GM12875 (cell line): ENCODE results near the gene NRTN.

Source experiments
- H3K4me3 ChIP-seq: one replicate; pipeline ENCODE4 v1.5.1; 2011; ENCODE audit warnings: low read depth, low read length, control low read depth
- TF ChIP-seq, protein P1 (sequence below): IDR thresholded peaks from 2 replicates; pipeline ENCODE4 v1.5.1; 2011; ENCODE audit warnings: low read depth, mild to moderate bottlenecking, control low read depth, inconsistent platforms, low read length, moderate library complexity, borderline replicate concordance; ENCODE audit not compliant: insufficient read depth

Gene NRTN

GRCh38 chr19:5857203-5858081, 52.6 kb downstream of the NRTN start:
- H3K4me3 ChIP-seq: no peak overlapping the region

DNA sequence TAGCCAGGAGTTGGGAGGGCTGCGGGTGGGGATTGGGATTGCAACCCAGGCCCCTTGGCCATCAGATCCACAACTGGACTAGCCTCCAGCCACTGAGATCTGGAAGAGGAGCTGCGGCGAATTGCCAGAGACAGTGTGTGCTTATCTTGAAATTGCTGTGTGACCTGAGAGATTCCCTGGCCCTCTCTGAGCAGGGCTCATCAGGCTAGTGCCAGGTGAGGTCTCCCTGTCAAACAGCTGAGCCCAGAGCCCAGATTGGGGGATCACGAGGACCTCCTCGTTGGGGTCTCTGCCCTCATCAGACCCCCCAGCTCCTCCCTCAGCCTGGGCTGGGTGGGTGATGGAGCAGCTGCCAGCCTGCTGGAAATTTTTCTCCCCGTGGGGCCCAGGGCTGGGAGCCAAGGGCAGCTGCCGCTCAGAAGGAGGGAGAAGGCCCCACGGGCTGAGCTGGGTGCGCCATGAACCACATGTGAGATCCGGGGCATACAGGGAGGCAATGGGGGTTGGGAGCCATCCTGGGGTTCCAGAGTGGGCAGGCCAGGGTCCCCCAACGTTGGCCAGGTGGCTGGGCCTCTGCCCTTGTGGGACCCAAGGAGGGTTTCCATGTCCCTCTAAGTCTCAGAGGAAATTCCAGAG, 58.3 kb downstream of the NRTN start:
- H3K4me3 ChIP-seq: no peak overlapping the region
- TF ChIP-seq, protein P1, sequence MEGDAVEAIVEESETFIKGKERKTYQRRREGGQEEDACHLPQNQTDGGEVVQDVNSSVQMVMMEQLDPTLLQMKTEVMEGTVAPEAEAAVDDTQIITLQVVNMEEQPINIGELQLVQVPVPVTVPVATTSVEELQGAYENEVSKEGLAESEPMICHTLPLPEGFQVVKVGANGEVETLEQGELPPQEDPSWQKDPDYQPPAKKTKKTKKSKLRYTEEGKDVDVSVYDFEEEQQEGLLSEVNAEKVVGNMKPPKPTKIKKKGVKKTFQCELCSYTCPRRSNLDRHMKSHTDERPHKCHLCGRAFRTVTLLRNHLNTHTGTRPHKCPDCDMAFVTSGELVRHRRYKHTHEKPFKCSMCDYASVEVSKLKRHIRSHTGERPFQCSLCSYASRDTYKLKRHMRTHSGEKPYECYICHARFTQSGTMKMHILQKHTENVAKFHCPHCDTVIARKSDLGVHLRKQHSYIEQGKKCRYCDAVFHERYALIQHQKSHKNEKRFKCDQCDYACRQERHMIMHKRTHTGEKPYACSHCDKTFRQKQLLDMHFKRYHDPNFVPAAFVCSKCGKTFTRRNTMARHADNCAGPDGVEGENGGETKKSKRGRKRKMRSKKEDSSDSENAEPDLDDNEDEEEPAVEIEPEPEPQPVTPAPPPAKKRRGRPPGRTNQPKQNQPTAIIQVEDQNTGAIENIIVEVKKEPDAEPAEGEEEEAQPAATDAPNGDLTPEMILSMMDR: no peak

More at GRCh38 chr19:5857203-5858081, 52.6 kb downstream of the NRTN start:
- TF ChIP-seq, protein P1: no peak

DNA sequence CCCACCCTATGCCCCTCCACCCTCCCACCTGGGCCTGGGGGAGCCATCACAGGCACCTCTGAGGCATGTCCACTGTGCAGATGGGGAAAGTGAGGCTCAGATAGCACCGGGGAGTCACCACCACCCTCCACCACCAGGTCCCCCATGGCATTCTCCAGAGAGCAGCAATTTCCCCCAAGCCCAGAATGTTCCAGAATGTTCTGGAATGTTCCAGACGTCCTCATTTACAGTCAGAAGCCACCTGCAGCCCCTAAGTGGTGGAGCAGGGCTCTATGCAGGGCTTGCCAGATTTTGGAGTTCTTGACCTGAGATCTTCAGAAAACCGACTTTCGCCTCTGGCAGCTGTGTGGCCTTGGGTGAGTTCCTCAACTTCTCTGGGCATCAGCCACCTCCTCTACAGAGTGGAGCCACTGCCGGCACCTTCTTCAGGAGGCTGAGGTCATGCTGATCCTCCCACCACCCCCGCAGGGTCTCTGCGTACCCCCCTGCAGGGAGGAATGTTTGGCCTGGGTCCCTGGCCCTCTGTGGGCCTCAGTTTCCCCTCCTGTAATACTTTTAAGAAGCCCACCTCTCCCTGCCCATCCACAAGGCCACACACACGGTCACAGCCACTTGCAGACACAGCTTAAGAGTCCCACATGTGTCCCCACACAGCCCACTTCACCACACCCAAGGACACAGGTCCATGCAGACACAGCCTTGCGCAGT, 59.3 kb downstream of the NRTN start:
- TF ChIP-seq, protein P1: no peak

GRCh38 chr19:5864725-5865486, 60.0 kb downstream of the NRTN start:
- no peak overlapping the region for H3K4me3 ChIP-seq
- TF ChIP-seq, protein P1: no peak

More for the DNA sequence above, 59.3 kb downstream of the NRTN start:
- no peak overlapping the region for H3K4me3 ChIP-seq

DNA sequence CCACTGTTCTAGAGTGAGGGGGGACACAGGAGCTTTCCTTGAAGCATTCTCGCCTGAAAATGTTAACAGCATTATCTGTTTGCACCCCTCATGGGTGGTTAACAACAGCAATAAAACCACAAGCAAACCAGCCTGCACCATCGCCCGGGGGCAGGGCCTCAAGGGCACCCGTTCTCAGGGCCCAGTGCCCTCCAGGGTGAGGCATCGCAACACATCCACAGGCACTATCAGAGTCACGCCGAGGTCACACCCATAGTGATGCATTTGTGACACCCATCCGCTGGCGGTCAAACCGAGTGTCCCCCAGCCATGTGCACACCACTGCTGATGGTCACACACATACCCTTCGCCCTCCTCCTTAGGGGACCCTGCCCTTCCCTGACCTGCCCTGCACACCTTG, 60.9 kb downstream of the NRTN start:
- H3K4me3 ChIP-seq: no peak overlapping the region
- TF ChIP-seq, protein P1: no peak

GRCh38 chr19:5867201-5868136, 62.6 kb downstream of the NRTN start:
- TF ChIP-seq, protein P1: no peak

More at GRCh38 chr19:5867201-5868136, 62.6 kb downstream of the NRTN start:
- no peak overlapping the region for H3K4me3 ChIP-seq
